Stimulated activated CD8-positive, alpha-beta memory T cell treated with anti-CD3 and anti-CD28 coated beads, Interleukin-15, amount 100 ng/mL, for 48 hours (primary cell): ENCODE data around the gene CORO7.
"Not testable (repeated sequence)": the region's sequence is repeated elsewhere in the genome, so short reads cannot be mapped to it uniquely, and the experiment has no call there.

Source experiments
- DNase-seq, 2 donors: peaks; one replicate each; pipeline ENCODE4 v3.0.0-alpha.2; 2020; ENCODE audit warnings: low read depth in 2 of 2

Gene CORO7

GRCh38 chr16:4353675-4354074 is 62.7 kb downstream of the CORO7 start:
- no peak for DNase-seq

- no peak for DNase-seq
These were observed 63.6 kb downstream of the CORO7 start for GRCh38 chr16:4352843-4353242.

GRCh38 chr16:4351880-4352279 is 64.5 kb downstream of the CORO7 start:
- DNase-seq, result no peak

- peak; percentile 98 for DNase-seq
These were observed 65.4 kb downstream of the CORO7 start, which contains the start of gene PAM16 for GRCh38 chr16:4350787-4351659. Gene PAM16, minus strand, starts transcription at chr16:4351321. Its CDS starts 87 bp downstream, at chr16:4351234.

- DNase-seq, result no peak
These were observed 66.0 kb downstream of the CORO7 start for GRCh38 chr16:4350365-4350786.

GRCh38 chr16:4349332-4349731 is 67.1 kb downstream of the CORO7 start:
- DNase-seq, result no peak

GRCh38 chr16:4347765-4348509 is 68.5 kb downstream of the CORO7 start:
- DNase-seq, result no peak

- DNase-seq, result no peak
These were observed 69.4 kb downstream of the CORO7 start for GRCh38 chr16:4347010-4347409.

- DNase-seq, result no peak
These were observed 70.3 kb downstream of the CORO7 start for GRCh38 chr16:4345836-4346781.

- no peak for DNase-seq
These were observed 71.2 kb downstream of the CORO7 start for GRCh38 chr16:4344983-4345835.

- DNase-seq, result not testable (repeated sequence)
These were observed 72.0 kb downstream of the CORO7 start for GRCh38 chr16:4344300-4344982.

- no peak for DNase-seq
These were observed 73.3 kb downstream of the CORO7 start for GRCh38 chr16:4342866-4343744.

- no peak for DNase-seq
These were observed 75.1 kb downstream of the CORO7 start for GRCh38 chr16:4341250-4341649.

GRCh38 chr16:4340443-4340842 is 76.0 kb downstream of the CORO7 start:
- DNase-seq, result no peak

GRCh38 chr16:4339909-4340308 is 76.5 kb downstream of the CORO7 start:
- DNase-seq, result no peak

- DNase-seq, result no peak
These were observed 76.9 kb downstream of the CORO7 start for GRCh38 chr16:4339455-4339854.

- DNase-seq, result no peak
These were observed 77.6 kb downstream of the CORO7 start for GRCh38 chr16:4338712-4339299.

GRCh38 chr16:4338125-4338582 is 78.2 kb downstream of the CORO7 start:
- DNase-seq, result no peak
